Type B pancreatic cell (in vitro differentiated cells): ENCODE results near the gene PMPCA. TPM values are rescaled to one million over a fixed set of nuclear protein-coding genes. Genes with fewer than 3 reads are reported as not detected.

Source experiments
- DNase-seq: peaks from one replicate; pipeline ENCODE4 v3.0.0; 2021; ENCODE audit warnings: mixed read lengths; ENCODE audit not compliant: unreplicated experiment; ENCODE audit errors: extremely low spot score
- H3K27ac Mint-ChIP-seq: 2 replicates; pipeline ENCODE4 v1.8.0; 2021; ENCODE audit warnings: mild to moderate bottlenecking, mixed read lengths
- H3K27me3 Mint-ChIP-seq: 2 replicates; pipeline ENCODE4 v1.8.0; 2021; ENCODE audit warnings: mixed read lengths
- H3K36me3 Mint-ChIP-seq: 2 replicates; pipeline ENCODE4 v1.8.0; 2021; ENCODE audit warnings: mixed read lengths
- H3K4me1 Mint-ChIP-seq: one replicate; pipeline ENCODE4 v1.8.0; 2021; ENCODE audit warnings: mixed read lengths; ENCODE audit not compliant: unreplicated experiment
- H3K4me3 Mint-ChIP-seq: 2 replicates; pipeline ENCODE4 v1.8.0; 2021; ENCODE audit warnings: mild to moderate bottlenecking, mixed read lengths
- H3K9me3 Mint-ChIP-seq: 2 replicates; pipeline ENCODE4 v1.8.0; 2021; ENCODE audit warnings: mixed read lengths
- total RNA-seq: library from RNA; stranded (reverse); gene quantifications from 2 replicates; pipeline ENCODE4 v1.2.1, GENCODE V29; 2021; ENCODE audit warnings: low replicate concordance
- TF ChIP-seq, protein P1 (sequence below): fragments of 200-600 bp; sonication (generic); conservative IDR thresholded peaks from 2 replicates; pipeline ENCODE4 v1.5.0; 2021; ENCODE audit warnings: antibody characterized with exemption, mild to moderate bottlenecking

The PMPCA gene
- total RNA-seq, 1 donor from 2014 or later = 68.1 TPM

DNA sequence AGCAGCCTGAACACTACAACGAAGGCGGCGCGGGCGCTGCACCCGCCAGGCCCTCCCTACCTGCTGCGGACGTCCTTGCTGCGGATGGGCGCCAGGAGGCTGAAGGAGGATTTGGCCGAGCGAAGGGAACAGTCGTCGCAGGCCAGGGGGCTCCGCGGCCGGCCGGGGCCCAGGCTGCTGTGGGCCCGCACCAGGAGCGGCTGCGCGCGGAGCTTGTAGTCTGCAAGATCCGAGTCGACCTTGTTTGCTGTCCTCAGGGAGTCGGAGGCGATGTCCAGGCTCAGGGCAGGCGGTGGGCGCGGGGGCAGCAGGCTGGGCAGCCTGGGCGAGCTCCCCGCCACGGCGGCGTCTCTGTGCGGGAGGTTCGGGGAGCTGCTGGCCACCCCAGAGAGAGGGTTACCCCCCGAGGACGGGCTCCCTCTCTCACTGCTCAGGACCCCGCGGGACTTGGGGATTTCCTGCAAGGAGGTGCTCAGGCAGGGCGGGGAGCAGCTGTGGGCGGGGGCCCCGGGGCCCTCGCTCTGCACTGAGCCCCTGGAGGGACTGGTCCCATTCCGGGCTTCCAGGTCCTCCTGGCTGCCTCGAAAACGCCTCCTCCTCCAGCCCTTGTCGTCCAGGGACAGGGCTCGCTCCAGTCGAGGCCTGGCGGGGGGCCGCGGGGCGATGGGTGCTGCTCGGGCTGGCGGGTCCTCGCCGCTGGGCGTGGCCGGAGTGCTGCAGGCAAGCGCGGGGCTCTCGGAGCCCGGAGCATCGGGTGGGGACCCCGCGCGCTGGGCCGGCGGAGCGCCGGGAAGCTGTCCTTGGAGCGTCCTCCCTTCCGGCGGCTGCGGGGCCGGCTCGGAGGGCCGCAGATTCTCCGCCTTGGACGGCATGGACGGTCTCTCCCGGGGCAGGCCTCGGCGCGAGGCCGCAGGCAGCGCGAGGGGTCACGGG, 28.4 kb downstream of the PMPCA start:
- TF ChIP-seq, protein P1, sequence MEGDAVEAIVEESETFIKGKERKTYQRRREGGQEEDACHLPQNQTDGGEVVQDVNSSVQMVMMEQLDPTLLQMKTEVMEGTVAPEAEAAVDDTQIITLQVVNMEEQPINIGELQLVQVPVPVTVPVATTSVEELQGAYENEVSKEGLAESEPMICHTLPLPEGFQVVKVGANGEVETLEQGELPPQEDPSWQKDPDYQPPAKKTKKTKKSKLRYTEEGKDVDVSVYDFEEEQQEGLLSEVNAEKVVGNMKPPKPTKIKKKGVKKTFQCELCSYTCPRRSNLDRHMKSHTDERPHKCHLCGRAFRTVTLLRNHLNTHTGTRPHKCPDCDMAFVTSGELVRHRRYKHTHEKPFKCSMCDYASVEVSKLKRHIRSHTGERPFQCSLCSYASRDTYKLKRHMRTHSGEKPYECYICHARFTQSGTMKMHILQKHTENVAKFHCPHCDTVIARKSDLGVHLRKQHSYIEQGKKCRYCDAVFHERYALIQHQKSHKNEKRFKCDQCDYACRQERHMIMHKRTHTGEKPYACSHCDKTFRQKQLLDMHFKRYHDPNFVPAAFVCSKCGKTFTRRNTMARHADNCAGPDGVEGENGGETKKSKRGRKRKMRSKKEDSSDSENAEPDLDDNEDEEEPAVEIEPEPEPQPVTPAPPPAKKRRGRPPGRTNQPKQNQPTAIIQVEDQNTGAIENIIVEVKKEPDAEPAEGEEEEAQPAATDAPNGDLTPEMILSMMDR = peak; percentile 11
- H3K36me3 Mint-ChIP-seq = peaks cover 3% of the 10 kb centered on the region
- H3K27me3 Mint-ChIP-seq = no peaks in the 10 kb centered on the region
- H3K27ac Mint-ChIP-seq = peak overlapping the region; percentile 50
- no peaks in the 10 kb centered on the region for H3K9me3 Mint-ChIP-seq
- DNase-seq = no peak
- H3K4me3 Mint-ChIP-seq = peak overlapping the region; percentile 91
- peaks cover 24% of the 10 kb centered on the region for H3K4me1 Mint-ChIP-seq

DNA sequence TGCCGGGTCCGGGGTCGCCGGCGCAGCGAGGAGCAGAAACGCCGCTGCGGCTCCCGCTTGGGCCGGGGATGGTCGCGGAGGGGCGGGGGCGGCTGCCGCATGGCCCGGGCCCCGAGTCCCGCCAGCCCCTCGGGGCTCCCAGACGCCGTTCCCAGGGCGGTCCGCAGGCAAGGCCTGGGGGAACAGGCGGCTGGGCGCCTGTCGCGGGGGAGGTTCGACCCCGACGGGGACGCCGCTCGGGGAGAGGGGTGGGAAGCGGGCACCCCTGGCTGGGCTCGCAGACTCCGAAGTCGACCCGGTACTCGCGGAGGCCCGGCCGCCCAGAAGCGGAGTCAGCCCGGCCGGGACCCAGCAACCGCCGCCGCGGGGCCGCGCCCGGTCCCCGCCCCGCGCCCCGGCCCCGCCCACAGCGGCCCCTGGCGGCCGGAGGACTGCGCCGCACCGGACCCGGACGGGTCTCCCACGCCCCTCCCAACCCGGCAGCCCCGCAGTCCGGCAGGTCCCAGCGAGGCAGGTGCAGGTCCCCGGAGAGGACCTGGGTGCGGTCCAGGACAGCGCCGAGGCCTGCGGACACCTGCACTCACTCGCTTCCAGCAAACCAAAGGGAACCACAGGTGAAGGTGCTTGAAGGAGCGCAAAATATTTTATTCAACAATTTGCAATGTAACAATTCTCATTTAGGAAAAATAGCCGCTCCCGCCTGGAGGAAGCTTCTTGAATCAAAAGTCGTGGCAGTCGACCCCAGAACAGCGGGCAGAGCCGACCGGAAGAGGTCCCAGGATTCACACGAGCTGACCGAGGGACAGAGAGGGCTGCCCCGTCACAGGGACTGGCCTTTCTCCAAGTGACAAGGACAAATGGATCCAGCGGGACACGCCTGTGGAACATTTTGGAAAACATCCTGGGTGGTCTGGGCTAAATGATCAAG, 29.3 kb downstream of the PMPCA start, which contains the start of gene INPP5E:
Gene INPP5E (minus strand): TSS at position 365 of the 928 bp plus-strand sequence. CDS start 426 bp downstream, outside the sequence.
- TF ChIP-seq, protein P1 = peak; percentile 80
- peaks cover 24% of the 10 kb centered on the region for H3K4me1 Mint-ChIP-seq
- no peaks in the 10 kb centered on the region for H3K9me3 Mint-ChIP-seq
- DNase-seq = peak; percentile 91
- peaks cover 6% of the 10 kb centered on the region for H3K36me3 Mint-ChIP-seq
- H3K27me3 Mint-ChIP-seq = no peaks in the 10 kb centered on the region
- H3K4me3 Mint-ChIP-seq = peak within 1 kb of the TSS; percentile 91
- H3K27ac Mint-ChIP-seq = peak within 1 kb of the TSS; percentile 46

DNA sequence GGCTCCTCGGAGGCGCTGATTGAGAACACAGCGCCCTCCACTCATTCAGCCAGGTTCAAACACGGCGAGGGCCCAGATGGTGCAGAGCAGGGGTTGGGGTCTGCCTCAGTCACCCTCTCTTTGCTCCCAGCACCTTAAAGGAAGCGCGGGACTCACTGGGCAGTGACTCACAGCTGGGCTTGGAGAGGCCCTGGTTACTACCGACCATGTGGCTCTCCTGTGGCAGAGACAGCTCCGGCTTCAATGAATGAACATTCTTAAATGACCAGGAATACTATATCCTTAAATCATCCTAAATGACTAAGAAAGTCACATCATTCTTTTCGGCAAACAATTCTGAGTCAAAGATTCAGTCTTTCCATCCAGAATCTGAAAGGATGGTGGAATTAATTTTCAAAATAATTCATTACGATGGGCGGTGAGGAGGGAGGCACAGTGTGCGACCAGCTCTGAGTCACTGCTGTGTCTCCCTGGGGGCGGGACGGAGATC, 30.8 kb downstream of the PMPCA start:
- Mint-ChIP-seq H3K4me1 (peaks cover 24% of the 10 kb centered on the region), H3K4me3 (no peak overlapping the region)

DNA sequence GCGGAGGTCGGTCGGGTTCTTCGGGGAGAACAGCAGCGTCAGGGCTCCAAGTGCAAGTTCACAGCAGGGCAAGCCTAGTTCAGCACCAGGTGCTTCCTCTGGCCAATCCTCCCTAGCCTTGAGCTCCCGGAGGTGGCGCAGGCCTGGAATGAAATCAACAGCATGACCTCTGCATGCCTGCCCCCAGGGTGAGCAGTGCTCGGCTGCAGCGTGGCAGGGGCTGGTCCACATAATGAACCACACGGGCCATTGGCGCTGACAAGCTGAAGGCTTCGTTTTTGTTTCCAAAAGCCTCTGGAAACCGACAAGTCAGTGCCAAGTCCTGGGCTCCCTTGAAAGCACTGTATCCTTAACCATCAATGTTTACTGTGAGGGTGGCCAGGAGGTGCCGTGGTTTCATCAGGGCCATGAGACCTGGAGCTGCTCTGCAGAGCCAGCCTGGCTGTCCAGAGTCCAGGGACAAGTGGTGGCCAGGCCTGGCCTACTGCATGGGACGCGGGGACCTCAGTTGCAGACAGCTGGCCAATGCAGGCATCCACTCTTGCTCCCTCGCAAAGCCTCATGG, 31.3 kb downstream of the PMPCA start:
- H3K36me3 Mint-ChIP-seq = peaks cover 10% of the 10 kb centered on the region
- peaks cover 19% of the 10 kb centered on the region for H3K4me1 Mint-ChIP-seq
- TF ChIP-seq, protein P1 = no peak
- DNase-seq = no peak
- H3K4me3 Mint-ChIP-seq = no peak overlapping the region
- H3K27me3 Mint-ChIP-seq = no peaks in the 10 kb centered on the region
- no peak overlapping the region for H3K27ac Mint-ChIP-seq
- no peaks in the 10 kb centered on the region for H3K9me3 Mint-ChIP-seq

More for the DNA sequence above, 30.8 kb downstream of the PMPCA start:
- no peak for DNase-seq
- Mint-ChIP-seq H3K36me3 (peaks cover 6% of the 10 kb centered on the region), H3K27ac (no peak overlapping the region), H3K27me3 (no peaks in the 10 kb centered on the region), H3K9me3 (no peaks in the 10 kb centered on the region)
- TF ChIP-seq, protein P1 = no peak

DNA sequence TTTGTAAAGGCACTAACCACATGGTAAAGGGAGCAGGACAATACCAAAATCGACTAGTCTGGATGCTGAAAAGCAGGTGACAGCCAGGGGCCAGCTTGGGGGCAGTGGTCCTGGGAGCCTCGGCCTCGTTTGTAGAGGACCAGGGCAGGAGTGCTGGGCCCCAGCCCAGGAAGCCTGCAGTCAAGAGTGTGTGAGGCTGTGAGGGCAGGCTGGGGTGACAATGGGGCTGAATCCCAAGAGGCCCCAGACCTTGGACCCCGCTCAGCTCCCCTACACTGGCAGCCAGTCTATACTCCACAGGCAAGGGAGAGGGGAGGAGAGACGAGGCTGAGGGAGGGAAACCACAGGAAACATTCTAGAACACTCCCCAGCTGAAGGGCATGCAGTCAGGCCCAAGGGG, 31.8 kb downstream of the PMPCA start:
- TF ChIP-seq, protein P1 = no peak
- peaks cover 14% of the 10 kb centered on the region for H3K4me1 Mint-ChIP-seq
- DNase-seq = no peak
- no peaks in the 10 kb centered on the region for H3K27me3 Mint-ChIP-seq
- H3K36me3 Mint-ChIP-seq = peaks cover 13% of the 10 kb centered on the region
- H3K4me3 Mint-ChIP-seq = no peak overlapping the region
- H3K9me3 Mint-ChIP-seq = no peaks in the 10 kb centered on the region
- H3K27ac Mint-ChIP-seq = no peak overlapping the region
